ENCODE measurements around the gene RNF25. TPM values are rescaled to one million over a fixed set of nuclear protein-coding genes. Genes with fewer than 3 reads are reported as not detected.

Gene RNF25
- total and polyA plus RNA-seq, 4 donors = 15.5 to 34.4 (median 20.0) TPM

GRCh38 chr2:218659258-218659987, 12.4 kb downstream of the RNF25 start, which contains the start of the genes BCS1L and ZNF142:
Gene BCS1L (plus strand): TSS chr2:218659683. CDS start chr2:218660988, 1,305 bp downstream.
Gene ZNF142 (minus strand): TSS chr2:218659623. CDS start chr2:218656429, 3,194 bp downstream.
- no peak for TF ChIP-seq CTCF (IDR thresholded peaks at IDR 0.05; ENCODE audit: control extremely low read depth, extremely low read depth)
- H3K9ac ChIP-seq (ENCODE audit: insufficient read depth in 1 of 2, low read length in 2 of 2) = peak within 1 kb of the TSS; percentile 49 to 55
- ATAC-seq (ENCODE audit: insufficient read depth, low FRiP score) = peak; percentile 96
- WGBS, 2 donors = 0% methylated on average over 49 of the region's 49 CpGs
- H3K4me3 ChIP-seq = peak within 1 kb of the TSS; percentile 78
- H3K27ac ChIP-seq (ENCODE audit: low read depth in 1 of 2, low read length in 1 of 2) = peak within 1 kb of the TSS; percentile 35 to 82
- peaks cover 0 to 18% (median 5%) of the 10 kb centered on the region in 5 donors for H3K4me1 ChIP-seq (ENCODE audit: control insufficient read depth in 5 of 5, insufficient read depth in 5 of 5, low read length in 5 of 5)
- H3K27me3 ChIP-seq (ENCODE audit: control insufficient read depth in 3 of 3, insufficient read depth in 3 of 3, low read length in 2 of 3) = no peaks in the 10 kb centered on the region
- peak; percentile 89 to 94 (median 91) for DNase-seq
- peaks cover 0 to 2% (median 0%) of the 10 kb centered on the region in 4 donors for H3K9me3 ChIP-seq (ENCODE audit: control insufficient read depth in 4 of 4, insufficient read depth in 3 of 4, low read length in 3 of 4)
- H3K36me3 ChIP-seq (ENCODE audit: control insufficient read depth in 4 of 4, insufficient read depth in 4 of 4, low read length in 4 of 4) = peaks cover 23 to 36% (median 30%) of the 10 kb centered on the region in 4 donors

- WGBS, 2 donors = 0 to 3% methylated on average over 24 to 27 of the region's 27 CpGs
- H3K36me3 ChIP-seq (ENCODE audit: control insufficient read depth in 4 of 4, insufficient read depth in 4 of 4, low read length in 4 of 4) = peaks cover 18 to 32% (median 26%) of the 10 kb centered on the region in 4 donors
- ATAC-seq (ENCODE audit: insufficient read depth, low FRiP score) (no peak), DNase-seq (peak in 2 of 3 donors; percentile 29 to 31)
- peak overlapping the region in 1 of 2 donors; percentile 55 for H3K9ac ChIP-seq (ENCODE audit: insufficient read depth in 1 of 2, low read length in 2 of 2)
- peak overlapping the region; percentile 78 for H3K4me3 ChIP-seq
- no peaks in the 10 kb centered on the region for H3K27me3 ChIP-seq (ENCODE audit: control insufficient read depth in 3 of 3, insufficient read depth in 3 of 3, low read length in 2 of 3)
- peaks cover 0 to 18% (median 5%) of the 10 kb centered on the region in 5 donors for H3K4me1 ChIP-seq (ENCODE audit: control insufficient read depth in 5 of 5, insufficient read depth in 5 of 5, low read length in 5 of 5)
- peak; percentile 6 for TF ChIP-seq CTCF (IDR thresholded peaks at IDR 0.05; ENCODE audit: control extremely low read depth, extremely low read depth)
- peak overlapping the region; percentile 35 to 82 for H3K27ac ChIP-seq (ENCODE audit: low read depth in 1 of 2, low read length in 1 of 2)
- peaks cover 0 to 2% (median 0%) of the 10 kb centered on the region in 4 donors for H3K9me3 ChIP-seq (ENCODE audit: control insufficient read depth in 4 of 4, insufficient read depth in 3 of 4, low read length in 3 of 4)
Observed at GRCh38 chr2:218658671-218659257, 13.0 kb downstream of the RNF25 start.

- Histone ChIP-seq H3K4me3 (no peak overlapping the region), H3K36me3 (ENCODE audit: control insufficient read depth in 4 of 4, insufficient read depth in 4 of 4, low read length in 4 of 4) (peaks cover 10 to 28% (median 13%) of the 10 kb centered on the region in 4 donors), H3K27me3 (ENCODE audit: control insufficient read depth in 3 of 3, insufficient read depth in 3 of 3, low read length in 2 of 3) (no peaks in the 10 kb centered on the region), H3K9ac (ENCODE audit: insufficient read depth in 1 of 2, low read length in 2 of 2) (no peak overlapping the region), H3K9me3 (ENCODE audit: control insufficient read depth in 4 of 4, insufficient read depth in 3 of 4, low read length in 3 of 4) (peaks cover 0 to 2% (median 0%) of the 10 kb centered on the region in 4 donors), H3K4me1 (ENCODE audit: control insufficient read depth in 5 of 5, insufficient read depth in 5 of 5, low read length in 5 of 5) (peaks cover 0 to 17% (median 5%) of the 10 kb centered on the region in 5 donors), H3K27ac (ENCODE audit: low read depth in 1 of 2, low read length in 1 of 2) (no peak overlapping the region)
- WGBS, 2 donors = 100% methylated on average over 2 of the region's 2 CpGs
- TF ChIP-seq CTCF (IDR thresholded peaks at IDR 0.05; ENCODE audit: control extremely low read depth, extremely low read depth) = no peak
- ATAC-seq (ENCODE audit: insufficient read depth, low FRiP score) (no peak), DNase-seq (no peak)
Observed at GRCh38 chr2:218655751-218656150, 16.1 kb downstream of the RNF25 start.
